ENCODE measurements around the gene CSF3. TPM values are rescaled to one million over a fixed set of nuclear protein-coding genes. Genes with fewer than 3 reads are reported as not detected.

Gene CSF3
- total RNA-seq (2021; ENCODE audit: unreplicated experiment) (not detected), Bru-seq, nascent RNA (not detected), BruChase-seq, experiment 1, labeled RNA remaining after a 6-hour chase (not detected), BruChase-seq, experiment 2, labeled RNA remaining after a 2-hour chase (not detected)
- not detected in 2 replicates for polyA plus RNA-seq (2012)
- long read RNA-seq: 0 reads

- H3K9ac ChIP-seq (ENCODE audit: low read length): no peak within 1 kb of the TSS
- H3K4me1 ChIP-seq (ENCODE audit: control insufficient read depth in 1 of 2, insufficient read depth in 2 of 2, low read length in 2 of 2): peaks cover 0 to 7% of the 10 kb centered on the region in 2 experiments; a peak in 2 of 4 replicates
- peaks cover 0 to 3% of the 10 kb centered on the region in 2 experiments; a peak in 1 of 4 replicates for H3K36me3 ChIP-seq (ENCODE audit: control insufficient read depth in 1 of 2, insufficient read depth in 2 of 2, low read length in 2 of 2)
- no peak within 1 kb of the TSS for H3K27ac ChIP-seq (ENCODE audit: low read depth, low read length)
- H3K79me2 ChIP-seq (ENCODE audit: insufficient read depth, low read length): no peaks in the 10 kb centered on the region
- no peaks in the 10 kb centered on the region for H4K20me1 ChIP-seq (ENCODE audit: insufficient read depth)
- no peak within 1 kb of the TSS for H2AFZ ChIP-seq (ENCODE audit: low read depth, low read length, poor library complexity, severe bottlenecking)
- H3K4me3 ChIP-seq (replicated peaks in 1 of 2; ENCODE audit: low read depth in 1 of 2, low read length in 2 of 2): no peak within 1 kb of the TSS
- no peaks in the 10 kb centered on the region for H3K27me3 ChIP-seq (ENCODE audit: insufficient read depth, low read length)
- ChIA-PET RAD21 (ENCODE audit: low non-redundant PET in 1 of 2, low total read pairs in 2 of 2, uncharacterized antibody in 2 of 2, unreplicated experiment in 2 of 2) (no interaction called here), POLR2A (interaction anchor here (0.6 to 1.4 kb wide), 4 partner anchors 10 to 125 kb away, joined by 3 to 4 read pairs (median 3); partner anchors contain the start of gene CASC3), CTCF (interaction anchor here (1.2 kb wide), 1 partner anchor 153 kb away, joined by 3 read pairs; no protein-coding TSS in a partner anchor)
- TF ChIP-seq ATF3 (IDR thresholded peaks at IDR 0.05): no peak
- DNase-seq (ENCODE audit: low read depth, low spot score) (no peak), ATAC-seq (no peak)
- no TSS peak for BruUV-seq (replicated peaks)
- H3K4me2 ChIP-seq (ENCODE audit: low read length): no peak within 1 kb of the TSS
- no peaks in the 10 kb centered on the region for H3K9me3 ChIP-seq (ENCODE audit: control insufficient read depth in 1 of 2, insufficient read depth in 1 of 2, low read depth in 1 of 2, low read length in 2 of 2)
- intact Hi-C loops (cut with micrococcal nuclease): no loop called here
- no peaks in the 10 kb centered on the region for H3K9me2 ChIP-seq (ENCODE audit: insufficient read depth)
Measured at GRCh38 chr17:40015005-40015997, at the start of gene CSF3. Gene CSF3 (plus strand): TSS chr17:40015440. CDS start chr17:40015475, 35 bp downstream.

- peaks cover 0 to 7% of the 10 kb centered on the region in 2 experiments; a peak in 1 of 4 replicates for H3K4me1 ChIP-seq (ENCODE audit: control insufficient read depth in 1 of 2, insufficient read depth in 2 of 2, low read length in 2 of 2)
- ATAC-seq (no peak), DNase-seq (ENCODE audit: low read depth, low spot score) (no peak)
- no peak overlapping the region for H3K27ac ChIP-seq (ENCODE audit: low read depth, low read length)
- BruUV-seq (replicated peaks): no TSS peak
- RAD21 ChIA-PET (ENCODE audit: low non-redundant PET in 1 of 2, low total read pairs in 2 of 2, uncharacterized antibody in 2 of 2, unreplicated experiment in 2 of 2): no interaction called here
- peaks cover 13% of the 10 kb centered on the region; the same call in 1 of the 2 replicates for H3K27me3 ChIP-seq (ENCODE audit: insufficient read depth, low read length)
- H3K79me2 ChIP-seq (ENCODE audit: insufficient read depth, low read length): no peaks in the 10 kb centered on the region
- no peak overlapping the region for H3K9ac ChIP-seq (ENCODE audit: low read length)
- H3K4me3 ChIP-seq (replicated peaks in 1 of 2; ENCODE audit: low read depth in 1 of 2, low read length in 2 of 2): no peak overlapping the region
- intact Hi-C loops (cut with micrococcal nuclease): no loop called here
- no peaks in the 10 kb centered on the region for H3K9me2 ChIP-seq (ENCODE audit: insufficient read depth)
- H3K9me3 ChIP-seq (ENCODE audit: control insufficient read depth in 1 of 2, insufficient read depth in 1 of 2, low read depth in 1 of 2, low read length in 2 of 2): no peaks in the 10 kb centered on the region
- POLR2A ChIA-PET: no interaction called here
- H3K36me3 ChIP-seq (ENCODE audit: control insufficient read depth in 1 of 2, insufficient read depth in 2 of 2, low read length in 2 of 2): no peaks in the 10 kb centered on the region
- H2AFZ ChIP-seq (ENCODE audit: low read depth, low read length, poor library complexity, severe bottlenecking): no peak overlapping the region
- CTCF ChIA-PET: no interaction called here
- H3K4me2 ChIP-seq (ENCODE audit: low read length): no peak overlapping the region
- TF ChIP-seq TCF7L2 (IDR thresholded peaks at IDR 0.05; ENCODE audit: borderline replicate concordance, extremely low read depth, insufficient read depth, insufficient read length) (no peak), ZBTB33 (IDR thresholded peaks at IDR 0.05; ENCODE audit: extremely low read depth, insufficient replicate concordance, low read length) (no peak), ELF1 (IDR thresholded peaks at IDR 0.05; ENCODE audit: borderline replicate concordance, low read depth) (no peak), CBX3 (IDR thresholded peaks at IDR 0.05; ENCODE audit: low read depth) (no peak), SIN3A (IDR thresholded peaks at IDR 0.05; ENCODE audit: low read depth) (no peak), EZH2 (IDR thresholded peaks at IDR 0.05) (no peak), YY1 (IDR thresholded peaks at IDR 0.05; ENCODE audit: extremely low read depth, insufficient replicate concordance, low read depth, low read length) (no peak), ZNF274 (IDR thresholded peaks at IDR 0.05; ENCODE audit: low read depth, low read length) (no peak), SP1 (IDR thresholded peaks at IDR 0.05; ENCODE audit: low read depth) (no peak)
- H4K20me1 ChIP-seq (ENCODE audit: insufficient read depth): no peaks in the 10 kb centered on the region
Measured at GRCh38 chr17:39966771-39967170, 48.5 kb upstream of the CSF3 start.

All from HCT116 (cell line).